ENCODE results near the gene ANKS1A. TPM values are rescaled to one million over a fixed set of nuclear protein-coding genes. Genes with fewer than 3 reads are reported as not detected.

ANKS1A gene
- total RNA-seq, 2 experiments from 2014 or later, result 7.2 to 7.7 TPM

DNA sequence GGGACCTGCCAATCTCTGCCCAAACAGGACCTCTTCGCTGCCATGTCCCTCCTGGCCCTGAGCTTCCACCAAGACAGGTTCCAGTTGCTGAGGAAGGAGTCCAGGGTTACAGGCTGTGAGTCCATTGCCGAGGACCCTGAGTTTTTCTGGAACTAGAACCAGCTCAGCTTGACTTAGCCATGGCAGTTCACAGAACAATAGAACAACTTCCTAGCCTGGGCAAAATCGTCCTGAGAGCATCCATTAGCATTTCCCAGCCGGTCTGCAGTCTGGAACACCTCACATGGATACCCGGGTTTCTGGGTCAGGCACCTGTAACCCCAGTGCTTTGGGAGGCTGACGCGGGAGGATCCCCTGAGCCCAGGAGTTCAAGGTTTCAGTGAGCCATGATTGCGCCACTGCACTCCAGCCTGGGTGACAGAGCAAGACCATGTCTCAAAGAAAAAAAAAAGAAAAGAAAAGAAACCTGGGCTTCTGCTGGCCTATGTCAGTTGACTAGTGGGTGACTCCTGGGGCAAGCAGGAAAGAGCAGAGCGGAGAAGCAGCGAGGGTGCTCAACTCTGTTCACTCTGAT is 161.8 kb downstream of the ANKS1A start:
- DNase-seq, result no peak
- Mint-ChIP-seq H3K27ac (no peak overlapping the region), H3K27me3 (no peaks in the 10 kb centered on the region), H3K36me3 (no peaks in the 10 kb centered on the region), H3K9me3 (no peaks in the 10 kb centered on the region), H3K4me3 (no peak overlapping the region), H3K4me1 (ENCODE audit: low read depth) (peaks cover 11% of the 10 kb centered on the region)
- CTCF ChIA-PET, result interaction anchor here (0.7 kb wide), 1 partner anchor 89 kb away, joined by 4 read pairs; no protein-coding TSS in a partner anchor
- POLR2A ChIA-PET, result no interaction called here
- intact Hi-C loops (cut with micrococcal nuclease), result no loop called here

DNA sequence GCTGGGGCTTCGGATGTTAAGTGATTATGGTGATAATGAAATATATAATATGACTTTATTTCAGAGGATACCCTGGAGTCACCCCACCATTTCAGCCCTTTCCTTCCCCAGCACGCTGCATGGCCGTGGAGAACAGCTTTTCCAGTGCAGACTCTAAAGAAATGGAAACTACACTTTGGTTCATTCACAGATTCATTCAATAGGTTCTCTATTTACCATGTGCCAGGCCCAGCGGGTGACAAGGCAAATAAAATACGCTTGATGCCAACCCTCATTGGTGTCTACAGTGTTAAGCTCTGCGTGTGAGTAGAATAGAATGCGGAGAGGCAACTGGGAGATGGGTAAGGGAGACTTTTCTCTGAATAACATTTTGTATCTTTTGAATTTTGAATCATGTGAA is 162.3 kb downstream of the ANKS1A start:
- H3K4me3 Mint-ChIP-seq, result no peak overlapping the region
- no peaks in the 10 kb centered on the region for H3K27me3 Mint-ChIP-seq
- no peaks in the 10 kb centered on the region for H3K9me3 Mint-ChIP-seq
- intact Hi-C loops (cut with micrococcal nuclease), result no loop called here
- POLR2A ChIA-PET, result no interaction called here
- H3K4me1 Mint-ChIP-seq (ENCODE audit: low read depth), result peaks cover 11% of the 10 kb centered on the region
- no peaks in the 10 kb centered on the region for H3K36me3 Mint-ChIP-seq
- H3K27ac Mint-ChIP-seq, result no peak overlapping the region
- DNase-seq, result no peak
- CTCF ChIA-PET, result no interaction called here

DNA sequence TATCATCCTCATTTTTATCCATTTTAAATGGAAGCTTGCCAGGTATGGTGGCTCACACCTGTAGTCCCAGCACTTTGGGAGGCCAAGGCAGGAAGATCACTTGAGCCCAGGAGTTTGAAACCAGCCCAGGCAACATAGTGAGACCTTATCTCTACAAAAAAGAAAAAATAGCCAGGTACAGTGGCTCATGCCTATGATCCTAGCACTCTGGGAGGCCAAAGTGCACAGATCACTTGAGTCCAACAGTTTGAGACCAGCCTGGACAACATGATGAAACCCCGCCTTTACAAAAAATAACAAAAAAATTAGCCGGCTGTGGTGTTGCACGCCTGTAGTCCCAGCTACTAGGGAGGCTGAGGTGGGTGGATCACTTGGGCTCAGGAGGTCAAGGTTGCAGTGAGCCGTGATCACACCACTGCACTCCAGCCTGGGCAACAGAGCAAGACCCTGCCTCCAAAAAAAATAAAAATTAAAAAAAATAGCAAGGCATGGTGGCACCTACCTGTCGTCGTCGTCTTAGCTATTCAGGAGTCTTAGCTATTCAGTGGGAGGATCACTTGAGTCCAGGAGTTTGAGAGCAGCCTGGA is 163.0 kb downstream of the ANKS1A start:
- no peaks in the 10 kb centered on the region for H3K27me3 Mint-ChIP-seq
- ChIA-PET CTCF (interaction anchor here (1.0 kb wide), 1 partner anchor 18 kb away, joined by 3 read pairs; no protein-coding TSS in a partner anchor), POLR2A (no interaction called here)
- intact Hi-C loops (cut with micrococcal nuclease), result no loop called here
- H3K27ac Mint-ChIP-seq, result no peak overlapping the region
- no peaks in the 10 kb centered on the region for H3K36me3 Mint-ChIP-seq
- H3K9me3 Mint-ChIP-seq, result no peaks in the 10 kb centered on the region
- no peak overlapping the region for H3K4me3 Mint-ChIP-seq
- no peak for DNase-seq
- peaks cover 5% of the 10 kb centered on the region for H3K4me1 Mint-ChIP-seq (ENCODE audit: low read depth)

DNA sequence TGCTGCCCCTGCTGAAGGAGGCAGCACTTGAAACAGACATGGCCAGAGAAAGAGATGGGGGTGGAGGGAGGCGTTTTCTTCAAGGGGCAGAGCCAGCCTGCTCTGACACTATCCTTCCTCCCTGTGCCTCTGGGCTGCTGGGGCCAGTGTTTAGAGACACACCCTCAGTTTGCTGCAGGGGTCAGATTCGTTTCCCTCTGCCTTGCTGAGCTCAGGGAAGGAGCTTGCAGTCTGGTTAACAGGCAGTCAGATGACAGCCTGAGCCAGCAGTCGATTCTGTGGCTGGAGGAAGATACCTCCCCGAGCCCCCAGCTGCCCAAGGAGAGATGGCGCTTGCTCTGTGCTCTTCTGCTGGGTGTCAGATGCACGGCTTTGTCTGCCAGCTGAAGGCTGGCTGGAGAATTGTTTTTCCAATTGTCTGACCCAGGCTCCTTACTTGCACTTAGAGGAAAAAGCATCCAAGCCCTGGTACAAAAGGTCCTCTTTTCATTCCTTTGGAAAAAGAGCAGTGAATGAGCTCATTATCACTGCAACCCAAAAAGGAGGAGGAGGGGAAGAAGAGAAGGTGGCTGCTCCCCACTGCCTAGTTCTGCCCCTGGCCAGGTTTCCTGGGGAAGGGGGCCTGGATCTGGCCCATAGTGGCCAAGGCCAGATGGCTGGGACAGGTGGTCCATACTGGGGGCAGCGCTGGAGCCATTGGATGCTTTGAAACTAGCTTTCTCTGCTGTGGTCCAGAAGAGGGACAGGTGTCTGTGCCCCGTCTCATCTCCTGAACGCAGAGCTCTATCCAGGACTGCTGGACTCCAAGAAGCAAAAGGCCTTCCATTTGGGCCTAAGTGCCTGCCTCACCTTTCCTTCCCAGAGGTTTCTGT is 163.9 kb downstream of the ANKS1A start:
- CTCF ChIA-PET, result interaction anchor here (1.0 to 1.1 kb wide), 2 partner anchors 17 to 87 kb away, joined by 3 to 4 read pairs; no protein-coding TSS in a partner anchor
- Mint-ChIP-seq H3K27ac (no peak overlapping the region), H3K36me3 (no peaks in the 10 kb centered on the region), H3K4me1 (ENCODE audit: low read depth) (peaks cover 2% of the 10 kb centered on the region), H3K27me3 (no peaks in the 10 kb centered on the region), H3K4me3 (no peak overlapping the region), H3K9me3 (no peaks in the 10 kb centered on the region)
- POLR2A ChIA-PET, result no interaction called here
- intact Hi-C loops (cut with micrococcal nuclease), result no loop called here
- DNase-seq, result no peak

DNA sequence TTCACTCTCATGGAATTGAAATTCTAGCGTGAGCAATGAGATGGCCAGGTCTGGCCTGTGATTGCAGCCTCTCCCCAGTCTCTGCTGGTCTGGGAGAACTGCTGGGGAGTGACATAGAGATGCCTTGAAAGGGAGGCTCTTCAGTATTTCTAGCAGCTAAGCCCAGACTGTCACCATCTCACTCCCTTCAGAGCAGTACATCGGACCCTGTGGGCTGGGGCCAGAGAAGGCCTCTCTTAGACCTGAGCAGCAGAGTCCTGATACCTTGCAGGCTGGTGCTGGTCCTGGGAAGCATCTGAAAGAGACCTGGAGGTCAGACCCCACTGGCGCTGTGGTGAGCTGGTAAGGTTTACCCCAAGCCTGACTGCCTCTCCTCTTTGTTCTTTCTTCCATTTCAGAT is 164.6 kb downstream of the ANKS1A start:
- ChIA-PET POLR2A (no interaction called here), CTCF (interaction anchor here (0.5 to 1.1 kb wide), 2 partner anchors 86 to 840 kb away, joined by 3 to 4 read pairs; no protein-coding TSS in a partner anchor)
- H3K27me3 Mint-ChIP-seq, result no peaks in the 10 kb centered on the region
- no peak overlapping the region for H3K4me3 Mint-ChIP-seq
- DNase-seq, result no peak
- H3K4me1 Mint-ChIP-seq (ENCODE audit: low read depth), result no peaks in the 10 kb centered on the region
- no peak overlapping the region for H3K27ac Mint-ChIP-seq
- H3K9me3 Mint-ChIP-seq, result no peaks in the 10 kb centered on the region
- peaks cover 1% of the 10 kb centered on the region for H3K36me3 Mint-ChIP-seq
- intact Hi-C loops (cut with micrococcal nuclease), result no loop called here

DNA sequence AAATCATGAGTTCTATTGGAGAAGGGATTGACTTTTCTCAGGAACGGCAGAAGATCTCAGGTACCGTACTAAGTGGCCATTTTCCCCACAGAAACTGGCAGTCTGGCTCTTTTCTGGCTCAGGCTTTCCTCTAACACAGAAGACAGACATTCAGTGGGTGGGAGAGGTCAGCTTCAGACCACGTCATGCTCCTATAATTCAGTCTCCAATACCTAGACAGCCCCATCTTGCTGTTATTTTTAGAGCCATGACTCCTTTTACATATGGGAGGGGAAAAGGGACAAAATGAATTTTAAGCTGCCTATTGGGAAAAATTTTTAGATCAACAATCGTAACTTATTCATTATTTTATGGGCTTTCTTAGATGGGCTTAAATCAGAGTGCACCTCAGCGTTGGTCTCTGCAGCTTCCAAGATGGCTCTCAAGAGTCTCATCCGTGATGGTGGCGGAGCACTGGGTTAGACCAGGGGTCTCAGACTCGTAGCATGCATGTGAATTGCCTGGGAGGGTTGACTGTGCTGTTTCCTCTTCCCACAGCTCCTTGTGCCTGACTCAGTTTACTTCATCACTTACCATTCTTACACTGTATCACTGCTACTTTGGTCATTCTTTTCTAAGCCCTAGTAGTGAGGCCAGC is 165.2 kb downstream of the ANKS1A start:
- POLR2A ChIA-PET, result no interaction called here
- intact Hi-C loops (cut with micrococcal nuclease), result no loop called here
- H3K27me3 Mint-ChIP-seq, result no peaks in the 10 kb centered on the region
- no peak overlapping the region for H3K4me3 Mint-ChIP-seq
- CTCF ChIA-PET, result interaction anchor here (0.5 kb wide), 1 partner anchor 840 kb away, joined by 3 read pairs; no protein-coding TSS in a partner anchor
- no peaks in the 10 kb centered on the region for H3K4me1 Mint-ChIP-seq (ENCODE audit: low read depth)
- no peaks in the 10 kb centered on the region for H3K9me3 Mint-ChIP-seq
- H3K36me3 Mint-ChIP-seq, result peaks cover 2% of the 10 kb centered on the region
- DNase-seq, result no peak
- H3K27ac Mint-ChIP-seq, result no peak overlapping the region

DNA sequence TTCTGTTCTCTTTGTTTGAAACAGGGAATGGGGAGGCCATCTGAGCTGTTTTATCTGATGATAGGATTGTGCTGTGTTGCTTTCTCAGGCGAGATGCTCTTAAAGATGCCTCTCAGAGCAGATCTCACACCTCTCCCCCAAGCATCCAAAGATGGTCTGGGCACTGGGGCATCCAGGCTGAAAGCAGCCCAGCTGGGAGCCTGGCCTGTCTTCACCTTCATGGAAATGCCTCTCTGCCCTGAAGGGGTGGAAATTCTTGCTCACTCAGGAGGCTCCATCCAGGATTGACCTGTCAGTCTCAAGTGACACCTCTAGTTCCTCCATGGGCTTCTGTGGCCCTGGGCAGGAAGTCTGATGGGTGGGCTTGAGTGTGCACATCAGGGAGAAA is 165.7 kb downstream of the ANKS1A start:
- no peaks in the 10 kb centered on the region for H3K4me1 Mint-ChIP-seq (ENCODE audit: low read depth)
- H3K4me3 Mint-ChIP-seq, result no peak overlapping the region
- no peak for DNase-seq
- H3K9me3 Mint-ChIP-seq, result no peaks in the 10 kb centered on the region
- intact Hi-C loops (cut with micrococcal nuclease), result no loop called here
- H3K27me3 Mint-ChIP-seq, result no peaks in the 10 kb centered on the region
- H3K27ac Mint-ChIP-seq, result no peak overlapping the region
- CTCF ChIA-PET, result no interaction called here
- peaks cover 2% of the 10 kb centered on the region for H3K36me3 Mint-ChIP-seq
- POLR2A ChIA-PET, result no interaction called here

DNA sequence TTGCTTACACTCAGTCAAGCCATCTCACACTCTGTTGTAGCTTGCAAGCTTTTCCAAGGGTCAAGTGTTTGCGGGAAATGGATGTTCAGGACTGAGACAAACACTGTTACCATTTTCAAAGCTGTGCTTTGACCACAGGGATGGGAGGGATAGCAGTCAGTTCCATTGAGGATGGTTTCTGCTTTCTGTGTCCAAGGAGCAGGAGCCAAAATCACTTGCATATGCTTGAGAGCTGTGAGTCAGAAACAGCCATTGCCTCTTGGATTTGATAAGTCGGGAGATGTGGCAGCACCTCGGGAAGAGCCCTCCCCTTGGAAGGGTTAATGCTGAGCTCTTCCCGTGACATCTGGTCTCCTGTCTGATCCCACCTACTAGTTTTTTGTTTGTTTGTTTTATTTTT is 166.8 kb downstream of the ANKS1A start:
- no peaks in the 10 kb centered on the region for H3K9me3 Mint-ChIP-seq
- ChIA-PET CTCF (no interaction called here), POLR2A (no interaction called here)
- peaks cover 2% of the 10 kb centered on the region for H3K36me3 Mint-ChIP-seq
- no peaks in the 10 kb centered on the region for H3K4me1 Mint-ChIP-seq (ENCODE audit: low read depth)
- no peak for DNase-seq
- no peaks in the 10 kb centered on the region for H3K27me3 Mint-ChIP-seq
- intact Hi-C loops (cut with micrococcal nuclease), result no loop called here
- H3K27ac Mint-ChIP-seq, result no peak overlapping the region
- H3K4me3 Mint-ChIP-seq, result no peak overlapping the region

DNA sequence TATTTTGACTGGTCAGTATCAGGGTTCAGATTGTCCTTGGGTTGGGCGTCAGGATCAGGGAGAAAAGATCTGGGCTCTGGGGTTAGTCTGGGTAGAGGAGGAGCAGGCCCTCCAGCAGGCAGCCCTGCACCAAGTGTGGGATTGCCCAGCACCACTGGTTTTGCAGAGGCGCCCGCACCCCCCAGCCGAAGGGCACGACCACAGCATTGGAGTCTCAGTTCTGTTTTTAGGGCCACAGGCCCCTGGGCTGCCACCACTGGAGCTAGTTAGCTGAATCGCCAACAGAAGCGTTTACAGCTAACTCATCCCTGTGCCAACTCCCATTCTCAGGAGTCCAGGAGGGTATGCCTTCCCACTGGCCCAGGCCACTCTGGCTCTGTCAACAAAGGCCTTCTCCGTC is 167.9 kb downstream of the ANKS1A start:
- H3K27ac Mint-ChIP-seq, result no peak overlapping the region
- peaks cover 2% of the 10 kb centered on the region for H3K36me3 Mint-ChIP-seq
- CTCF ChIA-PET, result no interaction called here
- intact Hi-C loops (cut with micrococcal nuclease), result no loop called here
- H3K9me3 Mint-ChIP-seq, result no peaks in the 10 kb centered on the region
- H3K4me3 Mint-ChIP-seq, result no peak overlapping the region
- DNase-seq, result no peak
- no peaks in the 10 kb centered on the region for H3K27me3 Mint-ChIP-seq
- POLR2A ChIA-PET, result no interaction called here
- H3K4me1 Mint-ChIP-seq (ENCODE audit: low read depth), result no peaks in the 10 kb centered on the region

DNA sequence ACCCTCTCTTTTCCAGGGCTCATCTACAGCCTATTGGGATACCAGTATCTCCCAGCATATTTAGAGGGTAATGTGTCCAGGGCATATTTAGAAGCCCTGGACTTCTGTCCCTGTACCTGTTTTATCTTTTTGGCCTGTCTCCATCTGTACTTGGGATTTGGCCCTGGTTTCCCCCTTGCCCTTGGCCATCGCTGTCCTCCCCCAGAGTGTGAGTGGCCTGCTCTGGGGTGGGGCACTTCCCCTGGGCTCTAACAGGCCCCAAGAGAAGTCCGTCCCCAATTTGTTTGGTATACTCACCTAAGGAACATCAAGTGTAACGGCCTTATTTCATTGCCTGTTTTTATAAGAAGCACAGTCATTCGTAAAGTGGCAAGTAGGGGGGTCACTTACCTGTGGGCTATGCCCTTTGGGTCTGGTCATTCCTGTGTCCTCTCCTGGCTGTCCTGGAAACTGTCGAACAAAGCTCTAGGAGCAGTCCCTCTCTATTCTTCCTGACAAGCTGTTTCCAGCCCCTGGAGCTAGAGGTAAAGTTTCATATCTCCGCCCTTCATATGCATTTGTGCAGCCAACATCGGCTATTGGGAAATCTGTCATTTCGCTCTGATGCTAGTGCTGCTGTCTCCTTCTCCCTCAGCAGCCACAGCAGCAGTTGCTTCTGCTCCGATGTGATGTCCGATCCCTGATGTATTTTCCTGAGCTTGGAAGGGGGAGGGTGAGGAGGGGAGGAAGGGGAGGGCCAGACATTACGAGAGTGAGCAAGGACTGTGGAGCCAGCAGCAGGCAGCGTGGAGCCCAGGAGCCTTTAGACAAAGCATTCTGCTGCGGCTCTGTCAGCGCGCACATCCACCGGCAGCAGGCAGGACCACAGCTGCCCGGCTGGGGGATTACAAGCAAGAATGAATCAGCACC is 168.6 kb downstream of the ANKS1A start:
- Mint-ChIP-seq H3K27me3 (no peaks in the 10 kb centered on the region), H3K4me1 (ENCODE audit: low read depth) (no peaks in the 10 kb centered on the region), H3K9me3 (no peaks in the 10 kb centered on the region), H3K27ac (no peak overlapping the region), H3K4me3 (no peak overlapping the region), H3K36me3 (peaks cover 2% of the 10 kb centered on the region)
- intact Hi-C loops (cut with micrococcal nuclease), result no loop called here
- CTCF ChIA-PET, result interaction anchor here (0.8 kb wide), 1 partner anchor 82 kb away, joined by 4 read pairs; no protein-coding TSS in a partner anchor
- POLR2A ChIA-PET, result no interaction called here
- DNase-seq, result no peak

DNA sequence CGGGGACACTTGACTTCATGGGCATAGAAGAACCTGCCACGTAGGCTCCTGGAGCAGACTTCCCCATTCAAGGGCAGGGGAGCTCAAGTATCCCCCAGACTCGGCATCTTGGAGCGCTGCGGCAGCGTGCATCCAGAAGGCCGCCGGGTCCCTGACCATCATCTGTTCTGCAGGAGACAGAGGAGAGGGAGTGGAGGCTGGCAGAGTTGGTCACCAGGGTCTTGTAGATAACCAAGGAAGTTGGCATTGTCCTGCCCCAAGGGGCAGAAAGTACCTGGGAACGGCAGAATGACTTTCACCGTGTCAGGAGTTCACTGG is 169.3 kb downstream of the ANKS1A start:
- POLR2A ChIA-PET, result no interaction called here
- CTCF ChIA-PET, result interaction anchor here (0.8 kb wide), 1 partner anchor 81 kb away, joined by 4 read pairs; no protein-coding TSS in a partner anchor
- Mint-ChIP-seq H3K4me1 (ENCODE audit: low read depth) (no peaks in the 10 kb centered on the region), H3K36me3 (peaks cover 2% of the 10 kb centered on the region), H3K4me3 (no peak overlapping the region), H3K27ac (no peak overlapping the region), H3K9me3 (no peaks in the 10 kb centered on the region), H3K27me3 (no peaks in the 10 kb centered on the region)
- DNase-seq, result no peak
- intact Hi-C loops (cut with micrococcal nuclease), result no loop called here

All from activated CD4-positive, alpha-beta memory T cell treated with anti-CD3 and anti-CD28 coated beads for 36 hours (primary cell).